GM12865 (cell line): ENCODE data around the gene C12orf56.
"Not testable (repeated sequence)": the region's sequence is repeated elsewhere in the genome, so short reads cannot be mapped to it uniquely, and the experiment has no call there.

Source experiments
- DNase-seq: peaks from one replicate; pipeline ENCODE4 v3.0.0; 2010; ENCODE audit warnings: low read depth
- H3K4me3 ChIP-seq: 2 replicates; pipeline ENCODE4 v1.5.1; 2011; ENCODE audit warnings: mild to moderate bottlenecking, low read depth, low read length, control low read depth
- TF ChIP-seq, protein P1 (sequence below): IDR thresholded peaks from 2 replicates; pipeline ENCODE4 v1.5.1; 2011; ENCODE audit warnings: low read length, control low read depth, low read depth, inconsistent platforms; ENCODE audit not compliant: insufficient read depth; ENCODE audit errors: missing control alignments

Gene C12orf56

DNA sequence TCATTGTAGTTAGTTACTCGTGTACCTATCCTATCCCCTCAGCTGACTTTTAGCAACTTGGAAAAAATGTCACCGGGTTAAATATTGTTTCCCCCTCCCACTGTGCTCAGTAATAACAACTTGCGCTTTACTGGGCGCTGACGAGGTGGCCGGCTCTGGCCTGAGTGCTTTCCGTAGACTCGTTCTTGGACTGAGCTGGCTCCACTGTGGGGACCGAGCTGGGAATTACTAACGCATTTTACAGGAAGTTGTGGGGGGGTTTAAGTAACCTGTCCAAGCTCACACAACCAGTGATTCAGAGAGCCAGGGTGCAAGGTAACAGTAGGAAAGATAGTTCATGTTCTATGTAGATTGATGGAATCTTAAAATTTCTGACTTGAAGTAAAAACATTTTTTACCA is 86.0 kb downstream of the C12orf56 start:
- no peak for DNase-seq
- no peak overlapping the region for H3K4me3 ChIP-seq
- TF ChIP-seq, protein P1, sequence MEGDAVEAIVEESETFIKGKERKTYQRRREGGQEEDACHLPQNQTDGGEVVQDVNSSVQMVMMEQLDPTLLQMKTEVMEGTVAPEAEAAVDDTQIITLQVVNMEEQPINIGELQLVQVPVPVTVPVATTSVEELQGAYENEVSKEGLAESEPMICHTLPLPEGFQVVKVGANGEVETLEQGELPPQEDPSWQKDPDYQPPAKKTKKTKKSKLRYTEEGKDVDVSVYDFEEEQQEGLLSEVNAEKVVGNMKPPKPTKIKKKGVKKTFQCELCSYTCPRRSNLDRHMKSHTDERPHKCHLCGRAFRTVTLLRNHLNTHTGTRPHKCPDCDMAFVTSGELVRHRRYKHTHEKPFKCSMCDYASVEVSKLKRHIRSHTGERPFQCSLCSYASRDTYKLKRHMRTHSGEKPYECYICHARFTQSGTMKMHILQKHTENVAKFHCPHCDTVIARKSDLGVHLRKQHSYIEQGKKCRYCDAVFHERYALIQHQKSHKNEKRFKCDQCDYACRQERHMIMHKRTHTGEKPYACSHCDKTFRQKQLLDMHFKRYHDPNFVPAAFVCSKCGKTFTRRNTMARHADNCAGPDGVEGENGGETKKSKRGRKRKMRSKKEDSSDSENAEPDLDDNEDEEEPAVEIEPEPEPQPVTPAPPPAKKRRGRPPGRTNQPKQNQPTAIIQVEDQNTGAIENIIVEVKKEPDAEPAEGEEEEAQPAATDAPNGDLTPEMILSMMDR = no peak

DNA sequence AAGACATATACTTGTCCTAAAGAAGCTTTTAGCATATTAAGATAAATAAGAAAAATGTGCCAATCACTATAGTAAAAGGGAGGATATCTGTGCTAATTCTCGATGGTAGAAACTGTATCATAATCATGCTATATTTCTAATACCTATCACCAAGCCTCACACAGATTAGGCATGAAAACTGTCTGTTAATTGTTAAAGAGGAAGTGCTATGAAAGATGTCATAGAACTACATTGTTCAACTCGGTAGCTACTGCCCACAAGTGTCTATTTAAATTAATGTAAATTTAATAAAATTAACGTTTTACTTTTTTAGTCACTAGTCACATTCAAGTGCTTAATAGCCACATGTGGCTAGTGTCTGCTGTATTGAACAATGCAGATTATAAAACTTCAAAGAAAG is 90.9 kb downstream of the C12orf56 start:
- H3K4me3 ChIP-seq = no peak overlapping the region
- DNase-seq = no peak
- TF ChIP-seq, protein P1 = no peak

DNA sequence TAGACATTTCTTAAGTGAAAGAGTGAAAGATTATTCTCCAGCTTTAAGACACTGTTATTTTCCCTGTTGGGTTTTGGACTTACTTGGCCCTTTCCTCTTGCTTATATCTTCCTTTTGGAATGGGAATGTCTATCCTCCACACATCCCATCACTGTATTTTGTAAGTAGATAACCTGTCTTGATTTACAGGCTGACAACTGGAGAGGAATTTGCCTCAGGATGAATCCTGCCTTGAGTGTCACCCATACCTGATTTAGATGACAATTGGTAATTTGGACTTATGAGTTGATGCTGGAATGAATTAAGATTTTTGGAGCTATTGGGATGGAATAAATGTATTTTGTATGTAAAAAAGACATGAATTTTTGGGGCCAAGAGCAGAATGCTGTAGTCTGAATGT is 94.3 kb downstream of the C12orf56 start:
- no peak overlapping the region for H3K4me3 ChIP-seq
- TF ChIP-seq, protein P1 = no peak
- no peak for DNase-seq

- H3K4me3 ChIP-seq = no peak overlapping the region
- TF ChIP-seq, protein P1 = no peak
- peak; percentile 9 for DNase-seq
These were observed 96.7 kb downstream of the C12orf56 start for GRCh38 chr12:64293654-64294364.

DNA sequence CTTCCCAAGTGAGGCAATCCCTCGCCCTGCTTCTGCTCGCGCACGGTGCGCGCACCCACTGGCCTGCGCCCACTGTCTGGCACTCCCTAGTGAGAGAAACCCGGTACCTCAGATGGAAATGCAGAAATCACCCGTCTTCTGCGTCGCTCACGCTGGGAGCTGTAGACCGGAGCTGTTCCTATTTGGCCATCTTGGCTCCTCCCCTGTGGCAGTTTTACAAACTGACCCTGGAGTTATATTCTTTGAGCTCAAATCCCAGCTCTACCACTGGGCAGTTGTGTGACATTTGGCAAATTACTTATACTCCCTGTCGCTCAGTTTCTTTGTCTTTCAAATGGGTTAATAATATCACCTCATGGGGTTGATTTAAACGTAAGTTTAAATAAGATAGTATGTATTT is 97.4 kb downstream of the C12orf56 start:
- DNase-seq, H3K4me3 ChIP-seq: not testable (repeated sequence)

GRCh38 chr12:64286521-64286920 is 104.0 kb downstream of the C12orf56 start:
- TF ChIP-seq, protein P1 = no peak
- no peak overlapping the region for H3K4me3 ChIP-seq
- DNase-seq = no peak

GRCh38 chr12:64284256-64284655 is 106.3 kb downstream of the C12orf56 start:
- H3K4me3 ChIP-seq = no peak overlapping the region
- no peak for DNase-seq
- TF ChIP-seq, protein P1 = no peak

DNA sequence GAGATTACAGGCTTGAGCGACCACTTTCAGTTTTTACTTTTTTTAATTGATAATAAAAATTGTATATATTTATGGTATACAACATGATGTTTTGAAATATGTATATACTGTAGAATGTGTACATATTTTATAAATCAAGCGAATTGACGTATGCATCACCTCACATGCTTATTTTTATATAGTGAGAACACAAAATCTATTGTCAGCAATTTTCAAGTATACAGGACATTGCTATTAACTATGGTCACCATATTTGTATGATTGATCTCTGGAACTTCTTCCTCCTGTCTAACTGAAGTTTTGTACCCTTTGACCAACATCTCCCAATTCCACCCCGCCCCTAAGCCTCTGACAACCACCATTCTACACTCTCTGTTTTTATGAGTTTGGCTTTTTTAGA is 112.1 kb downstream of the C12orf56 start:
- TF ChIP-seq, protein P1 = no peak
- DNase-seq = no peak
- no peak overlapping the region for H3K4me3 ChIP-seq
